HEK293T (cell line): ENCODE data around the gene REXO5.

ENCODE experiments used
- ARNT ChIP-seq: fragments of 450-650 bp; IDR thresholded peaks from 2 replicates; pipeline ENCODE4 v1.6.1; 2017; ENCODE audit warnings: mild to moderate bottlenecking
- FOXA1 ChIP-seq: fragments of 450-650 bp; IDR thresholded peaks from 2 replicates; pipeline ENCODE4 v1.6.1; 2016; ENCODE audit warnings: mild to moderate bottlenecking
- NFRKB ChIP-seq: fragments of 450-650 bp; IDR thresholded peaks from 2 replicates; pipeline ENCODE4 v1.6.1; 2016; ENCODE audit warnings: mild to moderate bottlenecking, moderate library complexity
- SUZ12 ChIP-seq: fragments of 450-650 bp; IDR thresholded peaks from 2 replicates; pipeline ENCODE4 v1.6.1; 2016; ENCODE audit warnings: mild to moderate bottlenecking

- TF ChIP-seq NFRKB (no peak), SUZ12 (no peak), FOXA1 (no peak), ARNT (no peak)
These were observed 23.2 kb downstream of the REXO5 start for GRCh38 chr16:20829536-20829935.
